Stimulated activated CD8-positive, alpha-beta memory T cell treated with anti-CD3 and anti-CD28 coated beads, Interleukin-12 subunit alpha, Interleukin-12 subunit beta, amount 100 ng/mL, for 4 hours (primary cell): Measurements from ENCODE around the gene MYO1E.
A peak's percentile ranks its signal among the peaks of the same experiment; 100 is the strongest.
"Not testable (repeated sequence)": the region's sequence is repeated elsewhere in the genome, so short reads cannot be mapped to it uniquely, and the experiment has no call there.

ENCODE experiments used
- DNase-seq: peaks from one replicate; pipeline ENCODE4 v3.0.0-alpha.2; 2020; ENCODE audit warnings: low read depth

Gene MYO1E

GRCh38 chr15:59387196-59387878, 14.7 kb upstream of the MYO1E start:
- DNase-seq, result not testable (repeated sequence)

GRCh38 chr15:59385171-59385570, 12.5 kb upstream of the MYO1E start:
- DNase-seq, result no peak

- no peak for DNase-seq
Observed at GRCh38 chr15:59384507-59384906, 11.8 kb upstream of the MYO1E start.

GRCh38 chr15:59380902-59381610, 8.4 kb upstream of the MYO1E start:
- DNase-seq, result no peak

GRCh38 chr15:59379531-59379930, 6.9 kb upstream of the MYO1E start:
- no peak for DNase-seq

GRCh38 chr15:59378855-59379254, 6.2 kb upstream of the MYO1E start:
- DNase-seq, result no peak

GRCh38 chr15:59377924-59378323, 5.3 kb upstream of the MYO1E start:
- DNase-seq, result no peak

- no peak for DNase-seq
Observed at GRCh38 chr15:59376733-59377132, 4.1 kb upstream of the MYO1E start.

- no peak for DNase-seq
Observed at GRCh38 chr15:59373215-59373614, 544 bp upstream of the MYO1E start.

GRCh38 chr15:59371458-59372351, 966 bp downstream of the MYO1E start:
- DNase-seq, result peak; percentile 10

GRCh38 chr15:59369597-59369996, 3.1 kb downstream of the MYO1E start:
- no peak for DNase-seq

- DNase-seq, result no peak
Observed at GRCh38 chr15:59367022-59367451, 5.6 kb downstream of the MYO1E start.

- no peak for DNase-seq
Observed at GRCh38 chr15:59366333-59367021, 6.2 kb downstream of the MYO1E start.

- DNase-seq, result no peak
Observed at GRCh38 chr15:59364248-59364647, 8.4 kb downstream of the MYO1E start.

GRCh38 chr15:59362331-59362730, 10.3 kb downstream of the MYO1E start:
- DNase-seq, result no peak

- DNase-seq, result no peak
Observed at GRCh38 chr15:59360896-59361295, 11.8 kb downstream of the MYO1E start.

- DNase-seq, result no peak
Observed at GRCh38 chr15:59360305-59360704, 12.4 kb downstream of the MYO1E start.

- DNase-seq, result no peak
Observed at GRCh38 chr15:59355730-59356129, 16.9 kb downstream of the MYO1E start.

- no peak for DNase-seq
Observed at GRCh38 chr15:59354417-59355031, 18.1 kb downstream of the MYO1E start.

GRCh38 chr15:59353994-59354416, 18.7 kb downstream of the MYO1E start:
- no peak for DNase-seq

GRCh38 chr15:59352683-59353082, 20.0 kb downstream of the MYO1E start:
- no peak for DNase-seq

GRCh38 chr15:59352189-59352588, 20.5 kb downstream of the MYO1E start:
- no peak for DNase-seq
